ENCODE data around the gene OR52B6. TPM values are rescaled to one million over a fixed set of nuclear protein-coding genes. Genes with fewer than 3 reads are reported as not detected.

The OR52B6 gene
- total RNA-seq, 5 donors from 2014 or later (not counting 1 experiment from before 2014, with no cell fraction given), result not detected

GRCh38 chr11:5547982-5548381 lies 32.7 kb upstream of the OR52B6 start:
- H3K36me3 Mint-ChIP-seq, result no peaks in the 10 kb centered on the region
- H3K27ac Mint-ChIP-seq, result no peak overlapping the region
- ATAC-seq (replicated peaks in 1 of 4) (no peak), DNase-seq (no peak)
- POLR2A ChIA-PET, result no interaction called here
- peaks cover 3 to 8% of the 10 kb centered on the region in 2 donors for H3K27me3 Mint-ChIP-seq
- Histone ChIP-seq H3K9me3 (no peaks in the 10 kb centered on the region), H3K27me3 (replicated peaks in 1 of 2; ENCODE audit: control insufficient read depth in 2 of 2, extremely low read depth in 1 of 2, insufficient read depth in 2 of 2, low read length in 1 of 2) (no peaks in the 10 kb centered on the region), H3K4me3 (ENCODE audit: control insufficient read depth in 1 of 2, extremely low read depth in 1 of 2, low read length in 1 of 2) (no peak overlapping the region), H3K27ac (ENCODE audit: low read length) (no peak overlapping the region), H3K4me1 (ENCODE audit: control insufficient read depth in 1 of 2, extremely low read depth in 1 of 2, insufficient read depth in 2 of 2, low read length in 2 of 2) (no peaks in the 10 kb centered on the region), H3K36me3 (ENCODE audit: control insufficient read depth in 2 of 2, extremely low read depth in 1 of 2, insufficient read depth in 1 of 2, low read length in 1 of 2) (no peaks in the 10 kb centered on the region)
- H3K4me3 Mint-ChIP-seq, result no peak overlapping the region
- CTCF ChIA-PET, result no interaction called here
- H3K9me3 Mint-ChIP-seq, result peaks cover 0 to 4% (median 0%) of the 10 kb centered on the region in 3 donors
- no CpG with 5 or more reads among the region's 1 CpG for WGBS (ENCODE audit: insufficient coverage)
- H3K4me1 Mint-ChIP-seq, result no peaks in the 10 kb centered on the region

DNA sequence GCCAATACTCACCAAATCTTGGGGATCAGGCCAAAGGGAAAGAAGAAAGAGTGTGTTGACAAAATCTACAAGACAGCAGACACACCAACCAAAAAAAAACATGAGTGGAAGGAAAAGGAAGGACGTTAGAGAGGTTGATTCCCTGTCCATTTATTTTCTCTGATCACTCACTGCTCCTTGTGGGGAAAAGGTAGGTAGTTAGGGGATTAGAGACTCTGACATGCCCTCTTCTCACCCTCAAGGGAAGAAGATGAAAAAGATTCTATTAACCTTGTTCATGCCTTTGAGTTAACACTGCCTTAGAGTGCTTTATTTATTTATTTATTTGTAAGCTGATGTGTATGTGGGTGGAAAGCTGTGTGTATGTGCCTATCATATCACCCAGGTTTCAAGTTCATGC lies 32.2 kb upstream of the OR52B6 start, which contains the start of gene OR52H1:
TSS of gene OR52H1 (minus strand) at position 101 of the 400 bp plus-strand sequence. CDS start 3,035 bp downstream, outside the sequence.
- no peaks in the 10 kb centered on the region for H3K36me3 Mint-ChIP-seq
- no peak within 1 kb of the TSS for H3K4me3 ChIP-seq (ENCODE audit: control insufficient read depth in 1 of 2, extremely low read depth in 1 of 2, low read length in 1 of 2)
- ATAC-seq (replicated peaks in 1 of 4) (no peak), DNase-seq (no peak)
- CTCF ChIA-PET, result no interaction called here
- H3K27me3 Mint-ChIP-seq, result peaks cover 3 to 8% of the 10 kb centered on the region in 2 donors
- H3K27me3 ChIP-seq (replicated peaks in 1 of 2; ENCODE audit: control insufficient read depth in 2 of 2, extremely low read depth in 1 of 2, insufficient read depth in 2 of 2, low read length in 1 of 2), result no peaks in the 10 kb centered on the region
- no peak within 1 kb of the TSS for H3K27ac ChIP-seq (ENCODE audit: low read length)
- no peaks in the 10 kb centered on the region for H3K4me1 Mint-ChIP-seq
- H3K4me1 ChIP-seq (ENCODE audit: control insufficient read depth in 1 of 2, extremely low read depth in 1 of 2, insufficient read depth in 2 of 2, low read length in 2 of 2), result no peaks in the 10 kb centered on the region
- no peaks in the 10 kb centered on the region for H3K36me3 ChIP-seq (ENCODE audit: control insufficient read depth in 2 of 2, extremely low read depth in 1 of 2, insufficient read depth in 1 of 2, low read length in 1 of 2)
- WGBS (ENCODE audit: insufficient coverage), result no CpG with 5 or more reads among the region's 1 CpG
- H3K9me3 ChIP-seq, result no peaks in the 10 kb centered on the region
- no peak within 1 kb of the TSS for H3K27ac Mint-ChIP-seq
- POLR2A ChIA-PET, result no interaction called here
- H3K4me3 Mint-ChIP-seq, result no peak within 1 kb of the TSS
- H3K9me3 Mint-ChIP-seq, result peaks cover 0 to 4% (median 0%) of the 10 kb centered on the region in 3 donors

- H3K27ac Mint-ChIP-seq, result no peak overlapping the region
- Histone ChIP-seq H3K4me3 (ENCODE audit: control insufficient read depth in 1 of 2, extremely low read depth in 1 of 2, low read length in 1 of 2) (no peak overlapping the region), H3K27me3 (replicated peaks in 1 of 2; ENCODE audit: control insufficient read depth in 2 of 2, extremely low read depth in 1 of 2, insufficient read depth in 2 of 2, low read length in 1 of 2) (no peaks in the 10 kb centered on the region), H3K4me1 (ENCODE audit: control insufficient read depth in 1 of 2, extremely low read depth in 1 of 2, insufficient read depth in 2 of 2, low read length in 2 of 2) (no peaks in the 10 kb centered on the region), H3K9me3 (no peaks in the 10 kb centered on the region), H3K36me3 (ENCODE audit: control insufficient read depth in 2 of 2, extremely low read depth in 1 of 2, insufficient read depth in 1 of 2, low read length in 1 of 2) (no peaks in the 10 kb centered on the region), H3K27ac (ENCODE audit: low read length) (no peak overlapping the region)
- H3K27me3 Mint-ChIP-seq, result peaks cover 3 to 8% of the 10 kb centered on the region in 2 donors
- WGBS (ENCODE audit: insufficient coverage), result 58% methylated on average over 3 of the region's 5 CpGs
- ChIA-PET CTCF (no interaction called here), POLR2A (no interaction called here)
- H3K4me1 Mint-ChIP-seq, result no peaks in the 10 kb centered on the region
- ATAC-seq (replicated peaks in 1 of 4) (no peak), DNase-seq (no peak)
- no peak overlapping the region for H3K4me3 Mint-ChIP-seq
- peaks cover 0 to 4% (median 0%) of the 10 kb centered on the region in 3 donors for H3K9me3 Mint-ChIP-seq
- H3K36me3 Mint-ChIP-seq, result no peaks in the 10 kb centered on the region
Observed at GRCh38 chr11:5550440-5551095, 30.1 kb upstream of the OR52B6 start.

DNA sequence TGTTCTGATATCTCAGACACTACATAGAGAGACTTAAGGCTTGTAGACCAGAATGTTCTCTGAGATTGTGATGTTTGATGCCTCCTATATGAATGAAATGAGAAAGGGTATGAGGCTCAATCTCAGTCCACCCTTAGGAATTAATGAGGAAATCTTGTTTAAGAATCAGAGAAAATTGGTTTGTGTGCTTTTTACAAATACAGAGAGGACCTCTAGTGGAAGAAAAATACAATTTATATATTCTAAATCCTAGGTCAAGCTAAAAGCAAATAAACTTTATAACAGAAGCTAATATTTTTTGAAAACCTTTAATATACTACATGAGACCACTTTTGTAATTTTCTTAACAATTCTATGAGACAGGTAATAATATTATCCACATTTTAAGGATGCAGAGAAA lies 27.3 kb upstream of the OR52B6 start:
- H3K4me1 Mint-ChIP-seq, result no peaks in the 10 kb centered on the region
- POLR2A ChIA-PET, result no interaction called here
- DNase-seq (no peak), ATAC-seq (replicated peaks in 1 of 4) (no peak)
- H3K27me3 ChIP-seq (replicated peaks in 1 of 2; ENCODE audit: control insufficient read depth in 2 of 2, extremely low read depth in 1 of 2, insufficient read depth in 2 of 2, low read length in 1 of 2), result no peaks in the 10 kb centered on the region
- H3K9me3 ChIP-seq, result no peaks in the 10 kb centered on the region
- peaks cover 3 to 8% of the 10 kb centered on the region in 2 donors for H3K27me3 Mint-ChIP-seq
- no peaks in the 10 kb centered on the region for H3K36me3 ChIP-seq (ENCODE audit: control insufficient read depth in 2 of 2, extremely low read depth in 1 of 2, insufficient read depth in 1 of 2, low read length in 1 of 2)
- H3K4me3 ChIP-seq (ENCODE audit: control insufficient read depth in 1 of 2, extremely low read depth in 1 of 2, low read length in 1 of 2), result no peak overlapping the region
- H3K36me3 Mint-ChIP-seq, result no peaks in the 10 kb centered on the region
- H3K4me1 ChIP-seq (ENCODE audit: control insufficient read depth in 1 of 2, extremely low read depth in 1 of 2, insufficient read depth in 2 of 2, low read length in 2 of 2), result no peaks in the 10 kb centered on the region
- H3K9me3 Mint-ChIP-seq, result peaks cover 0 to 4% (median 0%) of the 10 kb centered on the region in 3 donors
- H3K27ac Mint-ChIP-seq, result no peak overlapping the region
- H3K27ac ChIP-seq (ENCODE audit: low read length), result no peak overlapping the region
- CTCF ChIA-PET, result no interaction called here
- no peak overlapping the region for H3K4me3 Mint-ChIP-seq

GRCh38 chr11:5556596-5557188 lies 24.0 kb upstream of the OR52B6 start:
- Histone ChIP-seq H3K4me1 (ENCODE audit: control insufficient read depth in 1 of 2, extremely low read depth in 1 of 2, insufficient read depth in 2 of 2, low read length in 2 of 2) (no peaks in the 10 kb centered on the region), H3K9me3 (no peaks in the 10 kb centered on the region), H3K36me3 (ENCODE audit: control insufficient read depth in 2 of 2, extremely low read depth in 1 of 2, insufficient read depth in 1 of 2, low read length in 1 of 2) (no peaks in the 10 kb centered on the region), H3K27ac (ENCODE audit: low read length) (no peak overlapping the region), H3K4me3 (ENCODE audit: control insufficient read depth in 1 of 2, extremely low read depth in 1 of 2, low read length in 1 of 2) (no peak overlapping the region), H3K27me3 (replicated peaks in 1 of 2; ENCODE audit: control insufficient read depth in 2 of 2, extremely low read depth in 1 of 2, insufficient read depth in 2 of 2, low read length in 1 of 2) (no peaks in the 10 kb centered on the region)
- Mint-ChIP-seq H3K4me3 (no peak overlapping the region), H3K9me3 (no peaks in the 10 kb centered on the region), H3K36me3 (peaks cover 4% of the 10 kb centered on the region), H3K27me3 (peaks cover 5 to 18% of the 10 kb centered on the region in 2 donors), H3K27ac (no peak overlapping the region), H3K4me1 (no peaks in the 10 kb centered on the region)
- POLR2A ChIA-PET, result no interaction called here
- WGBS (ENCODE audit: insufficient coverage), result 83% methylated on average over 3 of the region's 3 CpGs
- no peak for DNase-seq
- CTCF ChIA-PET, result no interaction called here
- no peak for ATAC-seq (replicated peaks in 1 of 4)

DNA sequence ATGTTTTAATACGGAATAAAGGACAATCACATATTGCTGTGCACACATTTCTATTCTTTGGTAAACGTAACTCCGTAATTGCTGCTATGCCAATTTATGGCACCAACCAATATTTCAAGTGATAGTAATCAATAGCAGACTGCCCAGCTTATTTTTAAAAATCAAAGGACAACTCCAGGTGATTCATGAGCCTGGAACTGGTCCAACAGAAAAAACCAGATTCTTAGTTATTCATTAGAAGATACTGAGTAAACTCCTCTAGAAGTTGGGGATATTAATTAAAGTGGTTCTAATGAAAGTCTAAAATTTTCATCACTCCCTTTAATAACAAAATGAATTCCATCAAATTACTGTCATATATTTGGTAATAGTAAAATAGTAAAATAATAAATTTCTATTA lies 22.9 kb upstream of the OR52B6 start:
- no peaks in the 10 kb centered on the region for H3K36me3 ChIP-seq (ENCODE audit: control insufficient read depth in 2 of 2, extremely low read depth in 1 of 2, insufficient read depth in 1 of 2, low read length in 1 of 2)
- H3K4me3 ChIP-seq (ENCODE audit: control insufficient read depth in 1 of 2, extremely low read depth in 1 of 2, low read length in 1 of 2), result no peak overlapping the region
- Mint-ChIP-seq H3K36me3 (peaks cover 4% of the 10 kb centered on the region), H3K4me1 (no peaks in the 10 kb centered on the region), H3K4me3 (no peak overlapping the region), H3K27me3 (peaks cover 5 to 14% of the 10 kb centered on the region in 2 donors), H3K27ac (no peak overlapping the region), H3K9me3 (no peaks in the 10 kb centered on the region)
- CTCF ChIA-PET, result interaction anchor here (0.5 to 0.6 kb wide), 2 partner anchors 62 to 927 kb away, joined by 3 to 4 read pairs; no protein-coding TSS in a partner anchor
- POLR2A ChIA-PET, result no interaction called here
- ATAC-seq (replicated peaks in 1 of 4), result no peak
- no CpG with 5 or more reads among the region's 3 CpGs for WGBS (ENCODE audit: insufficient coverage)
- H3K4me1 ChIP-seq (ENCODE audit: control insufficient read depth in 1 of 2, extremely low read depth in 1 of 2, insufficient read depth in 2 of 2, low read length in 2 of 2), result no peaks in the 10 kb centered on the region
- H3K27ac ChIP-seq (ENCODE audit: low read length), result no peak overlapping the region
- H3K27me3 ChIP-seq (replicated peaks in 1 of 2; ENCODE audit: control insufficient read depth in 2 of 2, extremely low read depth in 1 of 2, insufficient read depth in 2 of 2, low read length in 1 of 2), result no peaks in the 10 kb centered on the region
- DNase-seq, result no peak
- no peaks in the 10 kb centered on the region for H3K9me3 ChIP-seq

Measured in T-cell (primary cell).